Stimulated activated CD8-positive, alpha-beta memory T cell treated with anti-CD3 and anti-CD28 coated beads, Interleukin-4, amount 100 ng/mL, for 24 hours (primary cell): ENCODE data around the gene HIVEP3.
"Not testable (repeated sequence)": the region's sequence is repeated elsewhere in the genome, so short reads cannot be mapped to it uniquely, and the experiment has no call there.

Experiments used
- DNase-seq: peaks from one replicate; pipeline ENCODE4 v3.0.0-alpha.2; 2020; ENCODE audit warnings: low read depth

Gene HIVEP3

DNA sequence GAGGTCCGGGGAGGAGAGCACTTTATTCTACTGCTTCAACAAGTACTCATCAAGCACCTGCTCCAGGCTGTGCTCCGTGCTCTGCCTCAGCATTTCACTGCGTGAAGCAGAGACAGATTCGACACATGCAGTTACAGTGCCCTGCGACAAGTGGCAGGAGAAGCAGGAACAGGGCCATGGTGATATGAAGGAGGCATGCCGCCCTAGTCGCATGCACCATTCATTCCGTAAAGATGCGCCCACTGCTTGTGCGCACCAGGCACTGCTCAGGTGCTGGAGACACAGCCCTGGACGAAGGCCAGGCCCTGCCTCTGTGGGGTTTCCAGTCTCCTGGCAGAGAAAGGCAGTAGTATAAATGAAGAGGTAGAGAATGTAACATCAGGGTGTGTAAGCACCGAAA lies 206.6 kb downstream of the HIVEP3 start:
- DNase-seq, result no peak

GRCh38 chr1:41711581-41711980 lies 207.1 kb downstream of the HIVEP3 start:
- DNase-seq, result no peak

DNA sequence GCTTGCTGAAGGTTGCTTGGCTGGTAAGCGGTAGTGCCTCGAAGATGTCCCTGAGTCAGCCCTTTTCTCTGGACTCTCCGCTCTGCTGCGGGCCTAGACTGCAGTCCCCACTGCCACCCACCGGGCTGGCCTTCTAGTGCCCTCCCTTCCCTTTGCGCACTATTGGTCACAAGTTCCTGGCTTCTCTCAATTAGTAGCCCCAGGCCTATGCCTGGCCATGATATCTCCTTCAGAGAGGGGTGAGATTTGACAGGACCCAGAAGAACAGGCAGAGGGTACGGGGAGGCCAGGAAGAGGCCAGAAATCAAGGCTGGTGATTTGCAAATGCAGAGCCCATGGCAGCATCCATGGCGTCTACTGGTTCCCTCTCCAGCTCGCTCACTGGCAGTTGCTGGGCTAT lies 207.7 kb downstream of the HIVEP3 start:
- DNase-seq, result no peak

GRCh38 chr1:41709873-41710272 lies 208.8 kb downstream of the HIVEP3 start:
- DNase-seq, result no peak

DNA sequence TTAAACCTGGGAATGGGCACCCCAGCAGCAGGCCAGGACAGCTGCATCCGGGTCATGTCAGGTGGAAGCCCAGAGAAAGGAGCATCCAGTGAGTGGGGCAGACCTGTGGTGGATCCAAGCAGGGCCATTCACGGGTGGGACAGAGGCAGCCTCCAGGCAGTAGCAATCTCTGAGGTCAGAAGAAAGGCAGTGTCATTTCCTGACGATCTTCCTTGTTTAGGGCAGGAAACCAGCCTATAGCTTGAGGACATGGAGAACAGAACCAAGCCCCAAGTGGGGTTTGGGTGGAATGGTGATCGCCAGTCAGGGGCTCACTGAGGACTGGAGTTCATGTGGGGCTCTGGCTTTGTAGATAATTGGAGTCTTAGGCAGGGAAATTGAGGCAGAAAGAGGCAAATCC lies 209.4 kb downstream of the HIVEP3 start:
- DNase-seq, result no peak

DNA sequence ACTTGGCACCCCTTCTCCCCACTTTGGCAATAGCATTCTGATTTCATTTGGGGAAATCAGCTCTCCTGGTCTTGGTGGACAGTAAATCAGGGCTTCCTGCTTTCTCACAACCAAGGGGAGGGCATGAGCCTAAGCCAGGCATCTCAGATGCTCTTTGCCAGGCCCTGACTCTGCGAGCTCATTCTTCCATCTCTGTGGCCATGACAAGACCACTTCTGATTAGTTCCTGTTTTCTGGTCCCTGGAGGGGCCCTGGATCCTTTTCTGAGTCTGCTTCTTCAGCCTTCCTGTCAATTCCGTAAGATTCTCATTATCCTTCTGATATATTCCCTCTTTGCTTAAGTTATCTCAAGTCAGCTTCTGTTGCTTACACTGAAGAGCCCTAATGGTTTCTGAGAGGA lies 210.4 kb downstream of the HIVEP3 start:
- DNase-seq, result no peak

DNA sequence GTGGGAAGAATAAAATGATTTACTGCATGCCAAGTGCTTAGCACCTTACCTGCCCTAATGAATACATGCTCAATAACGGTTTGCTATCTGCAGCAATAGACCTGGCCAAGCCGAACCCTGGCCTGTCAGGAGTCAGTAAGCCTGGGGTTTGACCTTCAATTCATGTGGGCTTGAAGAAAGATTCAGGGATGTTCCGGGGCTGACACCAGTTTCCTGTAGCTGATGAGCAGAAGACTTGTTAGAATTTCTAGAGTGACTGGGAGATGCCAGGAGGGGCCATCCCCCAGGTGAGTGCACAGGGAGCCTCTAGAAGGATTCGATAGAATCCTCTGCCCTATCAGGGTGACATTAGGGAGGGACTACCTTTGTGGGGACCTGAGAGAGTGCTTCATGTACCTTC lies 210.9 kb downstream of the HIVEP3 start:
- DNase-seq, result no peak

- no peak for DNase-seq
These were observed 212.9 kb downstream of the HIVEP3 start for GRCh38 chr1:41705798-41706197.

DNA sequence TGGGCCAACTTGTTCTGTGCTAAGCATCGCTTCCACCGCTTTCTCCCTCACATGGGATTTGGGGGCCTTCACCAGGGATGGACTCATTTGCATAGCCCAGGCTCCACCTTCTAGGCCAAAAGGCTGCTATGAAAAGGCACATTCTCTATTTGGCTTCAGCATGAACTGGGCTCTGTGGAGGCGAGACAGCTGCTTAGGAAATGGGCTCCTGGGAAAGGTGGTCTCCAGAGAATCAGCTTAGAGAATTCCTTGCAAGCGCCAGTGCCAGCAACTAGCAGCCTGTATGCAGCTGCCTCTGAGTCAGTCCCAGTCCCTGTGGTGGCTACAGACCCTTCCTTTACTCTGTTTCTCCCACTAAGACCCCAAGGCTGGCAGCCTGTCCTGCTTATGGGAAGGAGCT lies 214.5 kb downstream of the HIVEP3 start:
- no peak for DNase-seq

DNA sequence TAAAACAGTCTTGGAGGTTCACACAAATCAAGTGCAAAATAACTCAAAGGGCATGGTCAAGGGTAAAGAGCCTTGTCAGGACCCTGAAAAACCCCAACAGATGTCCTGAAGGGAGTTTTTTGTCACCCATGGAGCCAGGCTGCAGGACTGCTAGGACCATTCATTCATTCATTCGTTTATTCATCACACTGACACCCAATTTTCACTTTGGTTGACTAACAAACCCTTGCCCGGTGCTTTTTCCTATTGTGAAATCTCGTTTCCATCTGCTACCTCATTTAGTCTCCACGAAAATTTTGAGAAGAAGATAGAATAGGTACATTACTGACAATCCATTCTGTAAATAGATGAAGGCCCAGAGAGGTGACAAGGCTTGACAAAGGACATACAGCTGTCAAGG lies 216.0 kb downstream of the HIVEP3 start:
- no peak for DNase-seq

DNA sequence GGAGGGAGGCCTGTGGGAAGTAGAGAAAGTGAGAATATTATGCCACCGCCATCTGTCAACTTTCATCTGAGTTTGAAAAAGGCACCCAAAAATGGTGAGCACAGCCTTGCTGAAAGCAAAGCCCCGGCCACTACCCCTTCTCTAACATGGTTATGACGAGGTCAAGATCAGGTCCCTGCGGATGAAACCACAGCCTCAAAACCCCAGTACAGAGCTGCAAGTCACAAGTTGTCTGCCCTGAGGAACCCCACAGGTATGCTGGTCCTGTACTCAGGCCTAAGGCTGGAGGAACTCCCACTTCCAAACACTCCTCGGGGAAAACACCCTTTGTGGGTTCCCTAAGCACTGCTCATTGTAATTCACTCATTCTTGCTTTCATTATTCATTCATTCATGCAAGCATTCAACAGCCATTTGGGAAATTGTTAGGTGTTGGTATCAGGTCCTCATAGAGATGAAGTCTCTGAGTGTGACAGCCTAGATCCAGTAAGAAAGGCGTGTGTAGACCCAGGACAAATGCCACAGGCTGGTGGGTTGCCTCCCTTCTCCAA lies 217.7 kb downstream of the HIVEP3 start:
- DNase-seq, result no peak

DNA sequence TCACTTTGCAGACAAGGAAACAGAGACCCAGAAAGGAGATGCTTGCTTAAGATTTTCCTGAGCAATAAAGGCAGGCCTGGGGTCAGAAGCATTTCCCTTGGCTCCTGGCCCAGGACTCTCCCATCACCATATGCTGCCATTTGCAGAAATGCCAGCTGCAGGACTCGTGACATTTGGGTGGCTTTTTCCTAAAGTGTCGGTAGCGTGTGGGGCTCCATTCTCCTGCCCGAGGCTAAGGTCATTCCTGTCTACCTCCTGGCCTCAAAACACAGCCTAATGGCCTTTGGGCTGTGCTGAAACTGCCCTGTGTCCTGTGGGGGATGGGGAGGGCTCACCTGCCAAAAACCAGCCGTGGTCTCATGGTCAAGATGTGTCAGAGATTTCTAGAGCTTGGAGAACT lies 218.1 kb downstream of the HIVEP3 start:
- no peak for DNase-seq

DNA sequence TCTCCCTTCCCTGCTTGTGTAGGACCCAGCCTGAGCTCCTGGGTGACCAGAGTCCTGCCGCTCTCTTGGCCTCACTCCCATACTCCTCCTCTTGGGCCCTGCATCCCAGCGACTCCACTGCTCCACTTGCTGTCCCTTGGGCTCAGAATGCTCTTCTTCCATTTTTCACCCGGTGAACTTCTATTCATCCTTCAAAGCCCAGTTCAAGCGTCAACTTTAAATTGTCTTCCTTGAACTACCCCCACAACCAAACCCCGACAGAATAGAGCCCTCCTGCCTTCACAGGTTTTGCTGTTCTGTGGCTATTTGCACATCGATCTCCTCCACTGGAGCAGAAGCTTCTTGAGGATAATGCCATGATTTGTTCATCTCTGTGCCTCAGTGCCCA lies 218.9 kb downstream of the HIVEP3 start:
- DNase-seq, result no peak

DNA sequence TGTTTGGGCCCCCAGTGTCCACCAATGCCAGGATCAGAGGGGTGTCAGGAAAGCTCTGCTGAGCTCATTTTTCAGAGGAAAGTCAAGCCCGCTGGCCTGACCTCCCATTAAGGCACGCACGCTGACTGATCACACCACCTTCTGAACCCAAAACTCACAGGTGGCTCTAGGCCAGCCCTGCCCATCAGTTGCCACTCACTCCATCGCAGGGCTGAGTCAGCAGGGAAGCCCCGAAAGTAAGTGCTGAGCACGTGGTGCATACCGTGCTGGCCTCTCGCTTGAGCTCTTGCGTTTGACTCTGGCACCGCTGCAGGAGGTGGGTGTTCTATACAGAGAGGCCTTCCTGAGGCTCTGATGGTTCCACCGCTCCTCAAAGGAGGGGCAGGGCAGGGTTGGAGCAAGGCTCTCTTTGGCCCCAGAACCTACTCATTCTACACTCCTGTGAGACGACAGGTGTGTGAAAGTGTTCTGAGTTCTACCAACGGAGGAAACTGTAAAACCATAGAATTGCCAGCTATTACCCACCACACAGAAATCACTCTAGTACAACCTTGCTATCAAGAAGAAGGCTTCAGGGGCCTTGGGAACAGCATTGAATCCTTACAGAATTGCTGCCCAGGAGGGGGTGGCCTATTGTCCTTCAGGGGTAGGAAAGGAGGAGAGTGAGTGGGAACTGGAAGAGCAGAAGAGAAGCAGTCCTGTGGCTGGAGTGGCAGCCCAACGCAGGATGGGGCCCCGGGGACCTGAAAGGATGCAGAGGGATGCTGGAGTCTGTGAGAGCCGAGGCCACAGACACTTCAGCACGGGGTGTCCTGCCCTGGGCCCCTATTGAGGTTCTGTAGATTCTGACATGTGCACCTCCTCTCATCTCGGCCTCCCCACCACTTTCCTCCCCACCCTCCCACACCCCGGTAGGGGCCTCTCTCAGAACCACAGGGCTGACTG lies 219.5 kb downstream of the HIVEP3 start:
- DNase-seq, result peak; percentile 23

GRCh38 chr1:41696381-41696780 lies 222.3 kb downstream of the HIVEP3 start:
- DNase-seq, result no peak

DNA sequence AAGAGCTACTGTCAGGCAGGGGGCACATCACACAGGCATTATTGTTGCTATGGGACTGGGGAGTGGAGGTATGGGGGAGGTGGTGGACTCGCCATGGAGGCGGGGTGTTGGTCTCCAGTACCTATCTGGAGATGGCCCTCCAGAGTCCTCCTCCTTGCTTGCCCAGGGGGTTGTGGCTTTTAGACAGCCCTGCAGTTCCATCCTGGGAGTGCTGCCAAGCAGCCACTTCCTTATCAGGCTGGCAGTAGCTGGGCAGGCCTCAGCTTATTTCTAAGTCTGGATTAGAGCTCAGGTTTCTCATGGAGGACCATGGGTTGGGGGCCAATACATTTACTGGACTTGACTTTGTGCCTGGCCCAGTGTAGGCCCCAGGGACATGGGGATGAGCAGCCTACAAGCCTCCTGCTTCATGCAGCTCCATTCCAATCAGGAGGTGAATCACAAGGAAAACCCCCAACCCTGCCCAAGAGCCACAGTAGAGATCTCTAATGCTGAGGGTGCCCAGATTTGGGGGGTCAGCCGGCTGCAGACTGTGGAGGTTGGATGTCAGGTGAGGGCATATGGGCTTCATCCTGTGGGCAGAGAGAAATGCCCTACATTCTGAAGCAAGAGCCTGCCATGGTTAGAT lies 223.5 kb downstream of the HIVEP3 start:
- no peak for DNase-seq

DNA sequence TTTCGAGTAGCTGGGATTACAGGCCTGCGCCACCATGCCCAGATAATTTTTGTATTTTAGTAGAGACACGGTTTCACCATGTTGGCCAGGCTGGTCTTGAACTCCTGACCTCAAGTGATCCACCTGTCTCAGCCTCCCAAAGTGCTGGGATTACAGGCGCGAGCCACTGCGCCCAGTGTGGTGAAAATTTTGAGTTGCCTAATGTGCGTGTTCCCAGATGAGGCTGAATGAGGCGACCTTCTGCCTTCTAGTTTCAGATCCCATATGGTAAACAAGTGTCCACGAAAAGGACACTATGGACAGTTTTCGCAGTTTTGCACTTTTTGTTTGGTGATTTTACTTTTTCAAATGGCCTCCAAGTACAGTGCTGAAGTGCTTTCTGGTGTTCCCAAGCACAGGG lies 226.8 kb downstream of the HIVEP3 start:
- not testable (repeated sequence) for DNase-seq

DNA sequence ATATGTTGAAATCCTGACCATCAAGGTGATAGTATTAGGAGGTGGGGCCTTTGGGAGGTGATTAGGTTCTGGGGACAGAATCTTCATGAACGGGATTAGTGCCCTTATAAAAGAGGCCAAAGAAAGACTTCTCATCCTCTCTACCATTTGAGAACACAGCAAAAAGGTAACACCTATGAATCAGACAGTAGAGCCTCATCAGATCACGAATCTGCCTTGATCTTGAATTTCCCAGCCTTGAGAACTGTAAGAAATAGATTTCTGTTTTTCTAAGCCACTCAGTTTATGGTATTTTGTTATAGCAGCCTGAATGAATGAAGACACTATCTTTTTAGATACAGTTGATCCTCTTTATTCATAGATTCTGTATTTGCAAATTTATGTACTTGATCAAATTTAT lies 227.3 kb downstream of the HIVEP3 start:
- no peak for DNase-seq

GRCh38 chr1:41690331-41690730 lies 228.4 kb downstream of the HIVEP3 start:
- DNase-seq, result no peak

GRCh38 chr1:41689558-41689981 lies 229.2 kb downstream of the HIVEP3 start:
- no peak for DNase-seq

GRCh38 chr1:41689139-41689538 lies 229.6 kb downstream of the HIVEP3 start:
- no peak for DNase-seq

DNA sequence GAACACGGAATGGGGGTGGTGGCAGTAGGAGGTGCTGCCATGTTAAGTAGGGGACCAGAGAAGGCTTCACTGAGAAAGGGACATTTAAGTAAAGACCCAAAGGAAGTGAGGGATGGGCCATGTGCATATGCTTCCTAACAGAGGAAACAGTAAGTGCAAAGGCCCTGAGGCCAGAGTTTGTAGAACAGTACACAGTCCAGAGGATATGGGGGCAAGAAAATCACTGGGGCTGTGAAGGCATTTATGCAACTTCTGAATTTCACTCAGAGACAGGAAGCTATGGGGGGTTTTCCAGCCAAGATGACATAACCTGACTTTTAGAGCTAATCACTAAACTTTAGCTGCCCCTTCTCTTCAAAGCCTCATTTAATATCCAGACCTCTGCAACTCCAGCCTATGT lies 231.7 kb downstream of the HIVEP3 start:
- no peak for DNase-seq
